ENCODE results near the gene AUP1. TPM values are rescaled to one million over a fixed set of nuclear protein-coding genes. Genes with fewer than 3 reads are reported as not detected.
"Not testable (repeated sequence)": the region's sequence is repeated elsewhere in the genome, so short reads cannot be mapped to it uniquely, and the experiment has no call there.

The AUP1 gene
- total and polyA plus RNA-seq, 9 donors: 57.1 to 101 (median 70.4) TPM

- no peak overlapping the region for H3K4me3 ChIP-seq
- no peaks in the 10 kb centered on the region for H3K36me3 ChIP-seq
- intact Hi-C loops (cut with DNase I): no loop called here
- no peaks in the 10 kb centered on the region for H3K27me3 ChIP-seq
- no peaks in the 10 kb centered on the region for H3K9me3 ChIP-seq
- H3K27ac ChIP-seq: no peak overlapping the region
- TF ChIP-seq POLR2A (IDR thresholded peaks at IDR 0.05): no peak
- TF ChIP-seq CTCF (IDR thresholded peaks at IDR 0.05): no peak
- no peak for TF ChIP-seq EP300 (IDR thresholded peaks at IDR 0.05)
- H3K4me1 ChIP-seq (ENCODE audit: insufficient read depth): no peaks in the 10 kb centered on the region
- 72 to 74% (median 73%) methylated on average over 7 of the region's 7 CpGs for WGBS, 3 donors
- no peak for DNase-seq
Measured at GRCh38 chr2:74566076-74566753, 36.7 kb upstream of the AUP1 start.

- Histone ChIP-seq H3K27me3 (no peaks in the 10 kb centered on the region), H3K36me3 (no peaks in the 10 kb centered on the region), H3K4me3 (no peak overlapping the region), H3K27ac (no peak overlapping the region), H3K9me3 (no peaks in the 10 kb centered on the region), H3K4me1 (ENCODE audit: insufficient read depth) (no peaks in the 10 kb centered on the region)
- DNase-seq: no peak
- intact Hi-C loops (cut with DNase I): no loop called here
- TF ChIP-seq CTCF (IDR thresholded peaks at IDR 0.05) (no peak), EP300 (IDR thresholded peaks at IDR 0.05) (no peak), POLR2A (IDR thresholded peaks at IDR 0.05) (no peak)
- 41 to 62% (median 59%) methylated on average over 5 of the region's 5 CpGs for WGBS, 3 donors
Measured at GRCh38 chr2:74564222-74564621, 34.7 kb upstream of the AUP1 start.

- WGBS, 3 donors: 74 to 85% (median 74%) methylated on average over 7 of the region's 7 CpGs
Measured at GRCh38 chr2:74562126-74562775, 32.7 kb upstream of the AUP1 start.

GRCh38 chr2:74561022-74561421 is 31.5 kb upstream of the AUP1 start:
- 82 to 89% (median 83%) methylated on average over 1 of the region's 1 CpG for WGBS, 3 donors
- H3K27ac ChIP-seq; DNase-seq; H3K4me3 ChIP-seq; H3K9me3 ChIP-seq; intact Hi-C loops (cut with DNase I); H3K36me3 ChIP-seq; H3K27me3 ChIP-seq; H3K4me1 ChIP-seq (ENCODE audit: insufficient read depth): not testable (repeated sequence)

More at GRCh38 chr2:74562126-74562775, 32.7 kb upstream of the AUP1 start:
- no peak for DNase-seq
- Histone ChIP-seq H3K36me3 (no peaks in the 10 kb centered on the region), H3K4me1 (ENCODE audit: insufficient read depth) (no peaks in the 10 kb centered on the region), H3K27ac (no peak overlapping the region), H3K9me3 (no peaks in the 10 kb centered on the region), H3K4me3 (no peak overlapping the region), H3K27me3 (no peaks in the 10 kb centered on the region)
- TF ChIP-seq POLR2A (IDR thresholded peaks at IDR 0.05) (no peak), CTCF (IDR thresholded peaks at IDR 0.05) (no peak), EP300 (IDR thresholded peaks at IDR 0.05) (no peak)
- intact Hi-C loops (cut with DNase I): no loop called here

- Histone ChIP-seq H3K27ac (no peak overlapping the region), H3K4me1 (ENCODE audit: insufficient read depth) (no peaks in the 10 kb centered on the region), H3K36me3 (no peaks in the 10 kb centered on the region), H3K9me3 (no peaks in the 10 kb centered on the region), H3K27me3 (no peaks in the 10 kb centered on the region), H3K4me3 (no peak overlapping the region)
- WGBS, 3 donors: 25 to 33% (median 32%) methylated on average over 6 of the region's 6 CpGs
- TF ChIP-seq CTCF (IDR thresholded peaks at IDR 0.05) (no peak), EP300 (IDR thresholded peaks at IDR 0.05) (no peak), POLR2A (IDR thresholded peaks at IDR 0.05) (no peak)
- intact Hi-C loops (cut with DNase I): no loop called here
- DNase-seq: no peak
Measured at GRCh38 chr2:74560591-74560990, 31.1 kb upstream of the AUP1 start.
